Activated CD8-positive, alpha-beta T cell treated with anti-CD3 and anti-CD28 coated beads for 36 hours (primary cell): Measurements from ENCODE around the gene MYH10. TPM values are rescaled to one million over a fixed set of nuclear protein-coding genes. Genes with fewer than 3 reads are reported as not detected.

Experiments used
- ATAC-seq: fragments of 200-7000 bp; cut with Tn5 transposase; one replicate; pipeline ENCODE4 v1.10.0; 2021; ENCODE audit warnings: mild to moderate bottlenecking, moderate library complexity
- CTCF ChIA-PET: fragments of 350-600 bp; sonication (Branson Sonifier 250); formaldehyde crosslinking; loops from one replicate; lab custom pipeline; 2021; ENCODE audit warnings: antibody characterized with exemption; lab: Charles Lee
- POLR2A ChIA-PET: fragments of 350-600 bp; sonication (Branson Sonifier 250); formaldehyde crosslinking; loops from one replicate; lab custom pipeline; 2021; ENCODE audit warnings: antibody characterized with exemption; lab: Charles Lee
- DNase-seq: peaks from one replicate; pipeline ENCODE4 v3.0.0-alpha.2; 2020
- H3K27ac Mint-ChIP-seq: one replicate; pipeline ENCODE4 v1.8.0; 2021; ENCODE audit warnings: mild to moderate bottlenecking, mixed read lengths
- H3K27me3 Mint-ChIP-seq: one replicate; pipeline ENCODE4 v1.8.0; 2021; ENCODE audit warnings: mixed read lengths
- H3K36me3 Mint-ChIP-seq: one replicate; pipeline ENCODE4 v1.8.0; 2021; ENCODE audit warnings: low read depth, mixed read lengths
- H3K4me1 Mint-ChIP-seq: one replicate; pipeline ENCODE4 v1.8.0; 2021; ENCODE audit warnings: low read depth, mixed read lengths
- H3K4me3 Mint-ChIP-seq: one replicate; pipeline ENCODE4 v1.8.0; 2021; ENCODE audit warnings: mild to moderate bottlenecking, moderate library complexity, mixed read lengths
- H3K9me3 Mint-ChIP-seq: one replicate; pipeline ENCODE4 v1.8.0; 2021; ENCODE audit warnings: mixed read lengths
- CTCF ChIP-seq: fragments of 200-600 bp; IDR thresholded peaks from one replicate; pipeline ENCODE4 v1.8.0; 2022; ENCODE audit warnings: antibody characterized with exemption, mild to moderate bottlenecking
- intact Hi-C: fragments of 100-400 bp; cut with micrococcal nuclease; formaldehyde crosslinking; loops from one replicate; pipeline ENCODE4 v1.10.0; 2022
- total RNA-seq, 2 experiments: library from RNA; stranded (reverse); gene quantifications; one replicate each; pipeline ENCODE4 v1.2.3, GENCODE V29; 2021

MYH10 gene
- total RNA-seq, 2 experiments from 2014 or later = 19.9 to 23.7 TPM

- H3K27me3 Mint-ChIP-seq = no peaks in the 10 kb centered on the region
- intact Hi-C loops = no loop called here
- H3K9me3 Mint-ChIP-seq = no peaks in the 10 kb centered on the region
- H3K4me1 Mint-ChIP-seq = peaks cover 61% of the 10 kb centered on the region
- no peak overlapping the region for H3K27ac Mint-ChIP-seq
- POLR2A ChIA-PET = interaction anchor here (0.6 kb wide), 1 partner anchor 146 kb away, joined by 4 read pairs; no protein-coding TSS in a partner anchor
- DNase-seq (no peak), ATAC-seq (no peak)
- CTCF ChIA-PET = interaction anchor here (3.9 kb wide), 1 partner anchor 29 kb away, joined by 19 read pairs; no protein-coding TSS in a partner anchor
- TF ChIP-seq CTCF = no peak
- no peak overlapping the region for H3K4me3 Mint-ChIP-seq
- H3K36me3 Mint-ChIP-seq = peaks cover 28% of the 10 kb centered on the region
Measured at GRCh38 chr17:8439681-8440080, 190.8 kb downstream of the MYH10 start.

- Mint-ChIP-seq H3K9me3 (no peaks in the 10 kb centered on the region), H3K4me1 (peaks cover 51% of the 10 kb centered on the region), H3K36me3 (peaks cover 21% of the 10 kb centered on the region), H3K4me3 (no peak overlapping the region), H3K27ac (peak overlapping the region; percentile 30), H3K27me3 (no peaks in the 10 kb centered on the region)
- peak; percentile 29 for DNase-seq
- ChIA-PET CTCF (interaction anchor here (3.2 to 3.9 kb wide), 2 partner anchors 28 to 55 kb away, joined by 10 to 19 read pairs; no protein-coding TSS in a partner anchor), POLR2A (interaction anchor here (0.7 to 2.0 kb wide), 2 partner anchors 10 to 62 kb away, joined by 3 to 6 read pairs; partner anchors contain the start of gene KRABD2)
- no peak for ATAC-seq
- intact Hi-C loops = no loop called here
- no peak for TF ChIP-seq CTCF
Measured at GRCh38 chr17:8438441-8438840, 192.1 kb downstream of the MYH10 start.

- ChIA-PET POLR2A (interaction anchor here (0.8 to 1.1 kb wide), 3 partner anchors 60 to 309 kb away, joined by 3 to 5 read pairs (median 3); no protein-coding TSS in a partner anchor), CTCF (interaction anchor here (0.8 to 3.9 kb wide), 7 partner anchors 9 to 53 kb away, joined by 3 to 19 read pairs (median 3); no protein-coding TSS in a partner anchor)
- H3K27me3 Mint-ChIP-seq = no peaks in the 10 kb centered on the region
- peaks cover 13% of the 10 kb centered on the region for H3K36me3 Mint-ChIP-seq
- H3K9me3 Mint-ChIP-seq = no peaks in the 10 kb centered on the region
- H3K27ac Mint-ChIP-seq = peak overlapping the region; percentile 91
- TF ChIP-seq CTCF = no peak
- H3K4me1 Mint-ChIP-seq = peaks cover 38% of the 10 kb centered on the region
- no peak for DNase-seq
- peak overlapping the region; percentile 86 for H3K4me3 Mint-ChIP-seq
- ATAC-seq = no peak
- intact Hi-C loops = no loop called here
Measured at GRCh38 chr17:8436844-8437171, 193.7 kb downstream of the MYH10 start.

GRCh38 chr17:8436169-8436843 lies 194.2 kb downstream of the MYH10 start:
- ATAC-seq = peak; percentile 58
- no peaks in the 10 kb centered on the region for H3K27me3 Mint-ChIP-seq
- no peak for TF ChIP-seq CTCF
- H3K36me3 Mint-ChIP-seq = peaks cover 12% of the 10 kb centered on the region
- peaks cover 34% of the 10 kb centered on the region for H3K4me1 Mint-ChIP-seq
- DNase-seq = peak; percentile 75
- ChIA-PET POLR2A (interaction anchor here (0.8 to 1.3 kb wide), 5 partner anchors 15 to 309 kb away, joined by 3 to 5 read pairs (median 3); no protein-coding TSS in a partner anchor), CTCF (interaction anchor here (0.8 to 3.9 kb wide), 10 partner anchors 10 to 54 kb away, joined by 3 to 19 read pairs (median 4); no protein-coding TSS in a partner anchor)
- no peaks in the 10 kb centered on the region for H3K9me3 Mint-ChIP-seq
- intact Hi-C loops = no loop called here
- H3K4me3 Mint-ChIP-seq = peak overlapping the region; percentile 86
- H3K27ac Mint-ChIP-seq = peak overlapping the region; percentile 91
